Measurements from ENCODE around the gene GPR3.

- TF ChIP-seq GATA2 (IDR thresholded peaks at IDR 0.05; ENCODE audit: low read depth, low read length) (no peak), GATA3 (IDR thresholded peaks at IDR 0.05; ENCODE audit: low read depth, low read length) (no peak)
Observed at GRCh38 chr1:27379564-27380122, 12.8 kb upstream of the GPR3 start.
